Measurements from ENCODE around the gene ABCG1. TPM values are rescaled to one million over a fixed set of nuclear protein-coding genes. Genes with fewer than 3 reads are reported as not detected.

ABCG1 gene
- total and polyA plus RNA-seq, 2 of the 4 experiments (the other 2 are of a cell fraction): 0.19 to 0.36 TPM

- Histone ChIP-seq H3K27me3 (ENCODE audit: control insufficient read depth, insufficient read depth, low read length) (peaks cover 26% of the 10 kb centered on the region), H4K5ac (ENCODE audit: low read depth, low read length) (no peak overlapping the region), H3K4ac (ENCODE audit: low read depth, low read length) (no peak overlapping the region), H2AK5ac (ENCODE audit: low read depth, low read length) (no peak overlapping the region), H4K8ac (ENCODE audit: low read depth in 2 of 2, low read length in 2 of 2) (no peak overlapping the region), H3K27ac (ENCODE audit: insufficient read depth, low read length) (no peak overlapping the region), H3K4me3 (ENCODE audit: insufficient read depth, low read depth, low read length) (no peak overlapping the region), H3K4me1 (ENCODE audit: control insufficient read depth, insufficient read depth, low read length) (no peaks in the 10 kb centered on the region; the same call in 1 of the 2 replicates), H4K20me1 (ENCODE audit: insufficient read depth, low read length) (no peaks in the 10 kb centered on the region; the same call in 1 of the 2 replicates), H2BK5ac (ENCODE audit: low read depth, low read length, poor library complexity, severe bottlenecking) (no peak overlapping the region), H2BK15ac (ENCODE audit: low read depth, low read length) (no peak overlapping the region), H3K23ac (ENCODE audit: low read depth, low read length) (no peak overlapping the region), H3K9me3 (ENCODE audit: control insufficient read depth, insufficient read depth, low read length) (no peaks in the 10 kb centered on the region), H3K18ac (ENCODE audit: low read depth, low read length) (no peak overlapping the region), H2BK20ac (ENCODE audit: low read depth, low read length) (no peak overlapping the region), H3K56ac (ENCODE audit: extremely low read depth, insufficient read depth, low read length) (no peak overlapping the region), H3K9ac (ENCODE audit: low read depth, low read length) (no peak overlapping the region), H3K79me1 (ENCODE audit: low read depth in 1 of 2, low read length in 2 of 2) (no peaks in the 10 kb centered on the region), H3K9me1 (ENCODE audit: insufficient read depth, low read length) (no peaks in the 10 kb centered on the region), H3K14ac (replicated peaks; ENCODE audit: low read depth, low read length) (no peak overlapping the region), H2AFZ (replicated peaks; ENCODE audit: low read length, poor library complexity) (no peak overlapping the region), H3K36me3 (ENCODE audit: control insufficient read depth, insufficient read depth, low read length) (no peaks in the 10 kb centered on the region), H4K91ac (ENCODE audit: insufficient read depth, low read depth, low read length) (no peak overlapping the region), H2AK9ac (replicated peaks; ENCODE audit: low read depth, low read length, poor library complexity) (no peak overlapping the region), H3K4me2 (ENCODE audit: low read depth, low read length) (no peak overlapping the region), H2BK120ac (ENCODE audit: low read depth, low read length) (no peak overlapping the region)
- intact Hi-C loops (cut with micrococcal nuclease): no loop called here
- POLR2A ChIA-PET (ENCODE audit: unreplicated experiment): no interaction called here
- no TSS peak for BruUV-seq (replicated peaks)
- CTCF ChIA-PET: no interaction called here
- ATAC-seq (ENCODE audit: low read depth) (no peak), DNase-seq (no peak)
- no peak for TF ChIP-seq MXI1 (IDR thresholded peaks at IDR 0.05; ENCODE audit: borderline replicate concordance, low read depth, low read length)
- TF ChIP-seq ELK1 (IDR thresholded peaks at IDR 0.05; ENCODE audit: borderline replicate concordance, low read depth, low read length): no peak
- TF ChIP-seq RCOR1 (IDR thresholded peaks at IDR 0.05; ENCODE audit: insufficient replicate concordance, low read length): no peak
- 58% methylated on average over 6 of the region's 8 CpGs; no CpG with 5 or more reads in 1 of the 2 experiments for WGBS, 2 experiments (ENCODE audit: extremely low coverage in 2 of 2, insufficient read length in 1 of 2)
- in situ Hi-C loops (cut with MboI; ENCODE audit: low sequenced_read_pairs): no loop called here
- dilution Hi-C loops (cut with HindIII; ENCODE audit: low sequenced_read_pairs, unreplicated experiment): no loop called here
Observed at GRCh38 chr21:42248241-42248640, 29.3 kb downstream of the ABCG1 start.
